HG02852 (cell line): ENCODE results near the gene SOX13.

Source experiments
- ATAC-seq: cut with Tn5 transposase; IDR thresholded peaks from one replicate; pipeline ENCODE4 v1.9.1; 2021; ENCODE audit warnings: mild to moderate bottlenecking, moderate library complexity; ENCODE audit not compliant: unreplicated experiment

The SOX13 gene

DNA sequence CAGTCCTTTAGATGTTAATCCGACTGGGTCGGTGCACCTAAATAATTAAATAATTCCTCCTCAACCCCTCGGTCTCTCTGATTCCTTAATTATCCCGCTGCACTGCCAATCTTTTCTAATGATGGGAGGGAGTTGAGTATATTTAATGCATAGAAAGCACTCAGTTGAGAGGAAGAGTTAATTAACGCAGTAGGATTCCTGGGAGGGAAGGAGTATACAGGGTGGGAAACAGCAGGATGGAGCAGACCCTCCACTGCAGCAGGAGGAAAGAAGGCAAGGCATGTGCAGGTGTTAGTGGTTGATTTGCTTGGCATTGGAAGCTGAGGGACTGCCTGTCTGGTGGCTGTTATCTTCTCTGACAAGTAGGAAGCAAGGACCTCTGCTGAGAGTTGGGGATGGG is 103.1 kb downstream of the SOX13 start:
- no peak for ATAC-seq

DNA sequence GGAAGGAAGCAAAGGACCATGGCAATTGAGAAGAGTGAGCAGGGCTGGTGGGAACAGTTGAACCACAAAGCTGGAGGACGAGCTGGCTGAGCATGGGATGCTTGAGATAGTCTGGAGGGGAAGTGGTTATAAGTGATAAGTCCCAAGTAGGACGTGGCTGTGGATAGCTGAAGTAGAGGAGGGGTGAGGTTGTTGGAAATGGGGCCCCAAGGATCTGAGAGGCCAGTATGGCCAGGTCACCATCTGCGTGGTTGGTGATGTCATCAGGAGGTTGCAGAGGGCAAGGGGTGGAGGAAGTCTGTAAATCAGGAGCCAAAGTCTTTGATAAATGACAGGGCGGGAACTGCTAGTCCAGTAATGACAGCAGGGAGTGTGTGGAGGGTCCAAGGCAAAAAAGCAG is 104.2 kb downstream of the SOX13 start:
- no peak for ATAC-seq
